ENCODE measurements around the gene CCM2.

Gene CCM2

GRCh38 chr7:45000093-45001032 is at the start of gene CCM2:
Gene CCM2 (plus strand): TSS chr7:45000201. CDS start chr7:45000334, 133 bp downstream.
- peak; percentile 64 for DNase-seq

GRCh38 chr7:44953156-44953555 is 46.8 kb upstream of the CCM2 start:
- no peak for DNase-seq

GRCh38 chr7:44955733-44956132 is 44.3 kb upstream of the CCM2 start:
- DNase-seq = no peak

GRCh38 chr7:44956157-44956766 is 43.7 kb upstream of the CCM2 start:
- DNase-seq = no peak

- DNase-seq = no peak
Observed at GRCh38 chr7:44958645-44959344, 41.2 kb upstream of the CCM2 start.

- DNase-seq = peak; percentile 67
Observed at GRCh38 chr7:44959433-44959951, 40.5 kb upstream of the CCM2 start.

GRCh38 chr7:44960011-44960580 is 39.9 kb upstream of the CCM2 start:
- no peak for DNase-seq

- DNase-seq = no peak
Observed at GRCh38 chr7:44961844-44962482, 38.0 kb upstream of the CCM2 start.

GRCh38 chr7:44962483-44963251 is 37.3 kb upstream of the CCM2 start:
- no peak for DNase-seq

GRCh38 chr7:44963364-44964290 is 36.4 kb upstream of the CCM2 start:
- no peak for DNase-seq

GRCh38 chr7:44964384-44964830 is 35.6 kb upstream of the CCM2 start:
- DNase-seq = no peak

- DNase-seq = no peak
Observed at GRCh38 chr7:44964831-44965440, 35.1 kb upstream of the CCM2 start.

GRCh38 chr7:44965441-44965903 is 34.5 kb upstream of the CCM2 start:
- DNase-seq = no peak

- DNase-seq = no peak
Observed at GRCh38 chr7:44965937-44966730, 33.9 kb upstream of the CCM2 start.

- no peak for DNase-seq
Observed at GRCh38 chr7:44966731-44967538, 33.1 kb upstream of the CCM2 start.

GRCh38 chr7:44967571-44968446 is 32.2 kb upstream of the CCM2 start:
- DNase-seq = no peak

Measured in inflammatory macrophage treated with lipopolysaccharide for 4 hours (primary cell).